Measurements from ENCODE around the gene HOXA5.

The HOXA5 gene

DNA sequence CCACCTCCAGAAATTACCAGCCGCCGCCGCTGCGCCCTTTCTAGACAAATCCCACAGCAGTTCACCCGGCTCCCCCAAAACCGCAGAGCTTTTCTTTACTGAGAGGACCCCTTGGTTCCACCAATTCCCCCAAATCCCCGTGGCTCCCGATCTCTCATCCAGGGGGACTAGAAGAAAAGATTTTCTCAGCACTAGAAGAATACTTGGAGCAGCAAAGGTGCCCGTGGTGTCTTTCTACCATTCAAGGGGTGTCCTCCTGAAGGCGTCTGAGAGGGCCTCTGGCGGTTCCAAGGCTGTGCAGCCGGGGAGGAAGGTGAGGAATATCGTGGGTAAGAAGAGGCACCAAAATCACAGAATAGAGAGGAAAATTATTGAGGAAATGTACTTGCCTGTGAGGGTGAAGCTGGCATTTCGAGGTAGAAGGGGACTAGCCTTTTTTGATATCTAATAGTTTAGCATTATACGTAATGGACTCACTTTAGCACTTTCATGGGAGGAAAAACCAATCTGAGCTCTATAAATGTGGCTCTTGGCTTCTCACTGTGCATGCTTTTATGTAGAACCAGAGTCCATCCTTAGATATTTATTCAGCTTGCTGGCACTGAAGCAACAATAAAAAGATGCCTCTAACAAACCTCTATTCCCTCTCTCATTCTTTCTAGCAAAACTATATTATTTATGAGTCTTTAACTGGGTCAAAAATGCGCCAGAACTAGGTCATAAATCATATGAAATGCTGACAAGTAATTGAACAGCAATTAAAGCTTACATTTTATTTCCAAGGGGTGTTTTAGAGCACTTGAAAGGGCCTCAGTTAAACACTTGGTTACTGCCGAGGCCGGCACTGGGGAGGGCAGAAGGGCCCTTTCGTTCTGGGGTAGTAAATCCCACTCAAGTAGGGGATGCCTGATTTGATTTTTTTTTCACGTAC lies 27.2 kb downstream of the HOXA5 start:
- TF ChIP-seq GATA3 (IDR thresholded peaks at IDR 0.05; ENCODE audit: low read depth, low read length) = no peak
- no peak for TF ChIP-seq GATA2 (IDR thresholded peaks at IDR 0.05; ENCODE audit: low read depth, low read length)

DNA sequence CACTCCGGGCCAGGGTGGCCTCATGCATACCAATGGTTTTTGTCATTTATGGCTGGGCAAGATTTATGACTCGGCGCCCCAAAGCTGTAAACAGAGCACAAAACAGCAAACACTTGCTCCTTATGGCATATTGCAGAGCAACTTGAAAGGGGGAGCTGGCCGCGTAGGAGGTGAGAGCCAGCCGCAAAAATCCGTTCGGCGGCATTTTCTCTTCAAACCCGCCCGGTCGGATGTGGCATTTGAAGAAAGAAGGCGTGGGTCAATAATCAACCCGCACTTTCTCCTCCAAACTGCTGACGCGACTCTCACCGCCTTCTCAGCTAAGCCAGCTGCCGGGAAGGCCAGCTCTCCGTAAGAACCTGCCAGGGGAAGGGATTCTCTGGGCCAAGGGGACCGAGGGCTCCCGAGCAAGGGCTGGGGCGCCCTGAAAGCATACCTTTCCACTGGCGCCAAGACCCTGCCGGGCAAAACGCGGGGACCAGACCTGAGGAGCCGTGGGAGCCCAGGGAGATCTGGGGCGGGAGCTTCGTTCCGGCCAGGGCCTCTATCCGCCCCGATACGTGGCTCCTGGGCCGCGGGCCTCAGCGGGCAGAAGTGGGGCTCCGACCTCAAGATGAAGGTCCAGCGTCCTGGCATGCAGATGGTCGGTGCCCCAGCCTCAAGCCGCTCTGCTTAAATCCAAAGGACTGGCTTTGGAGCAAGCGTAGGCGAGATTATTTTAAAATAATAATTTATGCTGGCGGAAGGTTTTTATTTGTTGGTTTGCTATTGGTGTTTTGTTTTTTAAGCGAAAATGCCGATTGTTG lies 28.1 kb downstream of the HOXA5 start:
- TF ChIP-seq GATA3 (IDR thresholded peaks at IDR 0.05; ENCODE audit: low read depth, low read length) (no peak), GATA2 (IDR thresholded peaks at IDR 0.05; ENCODE audit: low read depth, low read length) (no peak)

DNA sequence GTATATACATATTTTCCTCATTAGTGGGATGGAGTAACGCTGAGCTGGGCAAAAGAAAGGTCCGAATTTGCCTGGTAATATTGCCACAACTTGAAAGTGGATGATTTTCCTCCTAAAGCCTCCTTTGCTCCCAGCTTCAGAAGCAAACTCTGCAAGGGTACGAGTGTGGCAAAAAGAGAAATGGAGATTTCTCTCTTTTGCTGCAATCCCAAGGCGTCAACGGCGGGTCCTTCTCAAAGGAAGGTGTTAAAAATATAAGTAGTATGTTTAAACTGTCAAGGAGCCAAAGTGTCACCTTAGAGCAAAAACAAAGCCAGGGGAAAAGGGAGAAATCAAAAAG lies 28.6 kb downstream of the HOXA5 start:
- TF ChIP-seq GATA2 (IDR thresholded peaks at IDR 0.05; ENCODE audit: low read depth, low read length) = no peak
- TF ChIP-seq GATA3 (IDR thresholded peaks at IDR 0.05; ENCODE audit: low read depth, low read length) = no peak

DNA sequence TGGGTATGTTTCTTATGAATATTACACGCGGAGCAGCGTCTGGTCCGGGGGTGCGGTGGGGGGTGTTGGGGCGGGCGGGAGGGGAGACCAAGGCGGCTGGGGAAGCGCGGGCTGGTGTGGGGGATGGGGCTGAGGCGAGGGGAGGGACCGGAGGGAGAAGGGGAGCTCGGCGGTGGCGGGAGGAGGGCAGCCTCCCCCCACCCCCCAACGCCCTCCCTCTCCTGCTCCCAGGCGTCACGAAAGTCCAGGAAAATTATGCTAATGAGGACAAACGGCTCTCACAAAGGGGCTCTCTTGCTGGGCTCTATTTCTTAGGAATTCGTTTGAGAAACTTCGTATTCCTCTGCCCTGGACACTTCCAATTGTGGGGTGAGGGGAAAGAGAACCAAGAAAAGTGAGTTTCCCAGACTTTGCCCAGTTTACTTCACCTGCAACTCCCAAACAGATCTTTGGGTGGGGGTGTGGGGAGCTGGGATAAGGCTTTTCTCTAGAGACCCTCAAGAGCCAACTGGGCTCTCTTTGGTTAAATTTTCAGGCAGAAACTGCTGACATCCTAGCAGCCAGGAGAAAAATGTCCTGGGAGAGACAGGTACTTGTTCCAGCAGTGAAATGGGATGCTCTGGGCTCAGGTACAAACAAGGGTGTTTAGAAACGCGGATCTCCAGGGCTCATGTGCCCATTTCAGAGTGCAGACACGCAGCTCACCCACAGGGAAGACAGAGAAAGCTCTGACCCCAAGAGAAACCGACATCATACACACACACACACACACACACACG lies 29.3 kb downstream of the HOXA5 start:
- TF ChIP-seq GATA3 (IDR thresholded peaks at IDR 0.05; ENCODE audit: low read depth, low read length) (no peak), GATA2 (IDR thresholded peaks at IDR 0.05; ENCODE audit: low read depth, low read length) (no peak)

DNA sequence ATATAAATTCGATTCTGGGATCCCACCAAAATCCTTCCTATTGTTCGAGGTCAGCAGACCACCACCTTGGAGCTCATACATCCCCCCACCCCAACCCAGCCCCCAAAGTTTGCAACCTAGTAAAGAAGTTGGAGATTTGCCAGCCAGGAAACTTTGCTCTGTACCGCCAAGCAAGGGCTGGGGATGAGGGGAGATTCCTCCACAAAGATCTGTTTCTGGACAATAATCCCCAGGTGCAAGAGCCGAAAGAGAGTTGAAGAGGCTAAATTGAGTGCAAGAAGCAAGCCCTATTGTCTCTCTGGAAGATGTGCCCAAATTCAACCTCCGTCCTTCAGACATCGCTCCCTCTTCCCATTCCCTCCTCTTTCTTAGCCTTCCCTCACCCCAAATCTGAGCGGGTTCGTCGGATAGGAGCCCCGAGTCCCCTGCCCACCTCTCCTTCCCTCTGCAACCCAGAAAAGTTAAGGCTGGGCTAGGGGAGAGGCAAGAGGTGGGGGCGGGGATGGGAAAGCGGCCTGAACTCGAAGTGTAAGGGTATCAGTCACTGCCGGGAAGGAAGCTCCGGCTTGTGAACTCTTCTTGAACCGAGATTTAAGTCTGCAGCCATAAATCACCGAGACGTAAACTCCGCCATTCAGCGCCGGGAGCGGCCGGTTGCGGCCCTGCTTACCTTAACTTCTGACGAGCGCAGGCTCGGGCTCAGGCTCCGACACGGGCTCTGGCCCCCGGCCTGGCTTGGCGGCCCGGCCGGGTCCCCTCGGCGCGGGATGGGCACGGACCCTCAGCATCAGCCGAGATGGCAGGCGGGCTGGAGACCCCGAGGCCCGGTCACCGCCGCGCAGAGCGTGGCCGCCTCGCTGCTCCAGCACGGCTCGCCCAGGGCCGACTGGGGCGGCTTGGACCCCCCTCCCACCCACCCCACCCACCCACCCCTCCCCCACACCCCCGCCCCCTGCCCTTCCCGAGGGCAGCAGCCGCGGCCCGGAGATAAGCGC lies 30.2 kb downstream of the HOXA5 start:
- TF ChIP-seq GATA2 (IDR thresholded peaks at IDR 0.05; ENCODE audit: low read depth, low read length) (no peak), GATA3 (IDR thresholded peaks at IDR 0.05; ENCODE audit: low read depth, low read length) (no peak)

DNA sequence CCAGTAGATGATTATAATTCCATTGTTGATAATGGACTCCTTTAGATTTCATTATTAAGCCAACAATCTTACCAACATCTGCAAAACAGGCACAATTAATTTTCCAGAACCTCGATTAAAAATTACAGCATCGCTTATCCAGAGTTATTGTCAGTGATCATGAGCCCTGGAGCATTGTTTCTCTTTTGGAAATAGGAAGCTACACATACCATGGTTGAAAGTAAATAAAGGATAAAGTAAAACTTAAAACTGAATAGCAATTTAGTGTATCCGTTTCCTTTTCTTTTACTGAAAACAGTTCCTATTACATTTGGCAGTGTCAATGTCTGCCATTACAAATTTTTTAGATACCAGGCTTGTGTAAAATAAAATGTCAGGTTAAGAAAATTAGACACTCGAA lies 31.1 kb downstream of the HOXA5 start:
- TF ChIP-seq GATA2 (IDR thresholded peaks at IDR 0.05; ENCODE audit: low read depth, low read length) (no peak), GATA3 (IDR thresholded peaks at IDR 0.05; ENCODE audit: low read depth, low read length) (no peak)

DNA sequence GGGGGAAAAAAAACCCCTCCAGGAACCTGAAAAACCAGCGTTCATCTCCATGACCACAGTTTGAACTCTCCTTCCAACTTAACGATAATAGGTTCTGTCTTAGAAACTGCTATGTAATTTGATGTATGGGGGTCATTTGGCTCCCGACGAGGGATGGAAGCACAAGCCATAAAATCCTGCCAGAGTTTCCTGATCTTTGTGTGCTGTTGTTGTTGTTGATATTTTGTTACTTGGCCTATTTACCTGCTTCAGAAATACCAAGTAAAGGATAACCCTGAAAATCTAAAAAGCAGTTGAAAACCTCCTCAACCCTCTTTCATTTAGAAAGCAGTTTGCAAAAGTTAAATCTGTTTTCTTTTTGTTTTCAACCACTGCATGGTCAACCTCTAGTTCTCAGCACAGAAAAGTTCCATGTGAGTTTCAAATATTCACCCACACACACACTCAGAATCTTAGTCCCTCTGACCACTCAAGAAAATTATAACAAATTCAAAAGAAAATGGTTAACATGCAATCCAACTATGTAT lies 31.7 kb downstream of the HOXA5 start:
- TF ChIP-seq GATA3 (IDR thresholded peaks at IDR 0.05; ENCODE audit: low read depth, low read length) (no peak), GATA2 (IDR thresholded peaks at IDR 0.05; ENCODE audit: low read depth, low read length) (no peak)

DNA sequence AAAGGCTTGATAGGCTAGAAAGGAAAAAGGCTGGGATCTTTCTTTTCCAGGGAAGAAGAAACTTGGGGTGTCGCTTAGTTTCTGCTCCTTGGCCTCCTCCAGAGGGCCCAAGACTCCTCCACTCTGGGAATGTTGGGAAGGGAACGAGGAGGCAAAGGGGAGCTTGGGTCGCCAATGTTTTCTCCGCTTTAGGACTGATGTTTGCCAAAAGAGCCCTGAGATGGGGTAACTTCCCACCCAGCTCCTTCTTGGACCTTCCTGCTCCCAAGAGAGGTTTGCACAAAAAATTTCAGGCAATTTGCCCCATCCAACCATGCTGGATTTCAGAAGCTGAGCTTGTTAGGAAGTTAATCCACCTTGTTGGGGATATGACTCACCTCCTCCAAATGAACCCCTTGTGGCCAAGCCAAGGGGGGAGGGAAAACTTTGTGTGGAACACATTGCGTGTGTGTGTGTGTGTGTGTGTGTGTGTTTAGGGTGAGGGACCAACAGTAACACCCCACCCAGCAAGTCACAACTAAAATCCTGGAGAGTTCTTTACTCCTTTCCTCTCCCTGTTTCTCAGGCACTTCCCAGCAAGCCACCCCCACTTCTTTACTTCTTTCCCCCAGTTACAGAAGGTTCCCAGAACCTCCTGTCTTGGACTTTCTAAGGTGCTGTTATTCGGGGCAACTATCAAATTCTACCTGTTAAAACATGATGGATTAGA lies 32.3 kb downstream of the HOXA5 start:
- no peak for TF ChIP-seq GATA3 (IDR thresholded peaks at IDR 0.05; ENCODE audit: low read depth, low read length)
- no peak for TF ChIP-seq GATA2 (IDR thresholded peaks at IDR 0.05; ENCODE audit: low read depth, low read length)

DNA sequence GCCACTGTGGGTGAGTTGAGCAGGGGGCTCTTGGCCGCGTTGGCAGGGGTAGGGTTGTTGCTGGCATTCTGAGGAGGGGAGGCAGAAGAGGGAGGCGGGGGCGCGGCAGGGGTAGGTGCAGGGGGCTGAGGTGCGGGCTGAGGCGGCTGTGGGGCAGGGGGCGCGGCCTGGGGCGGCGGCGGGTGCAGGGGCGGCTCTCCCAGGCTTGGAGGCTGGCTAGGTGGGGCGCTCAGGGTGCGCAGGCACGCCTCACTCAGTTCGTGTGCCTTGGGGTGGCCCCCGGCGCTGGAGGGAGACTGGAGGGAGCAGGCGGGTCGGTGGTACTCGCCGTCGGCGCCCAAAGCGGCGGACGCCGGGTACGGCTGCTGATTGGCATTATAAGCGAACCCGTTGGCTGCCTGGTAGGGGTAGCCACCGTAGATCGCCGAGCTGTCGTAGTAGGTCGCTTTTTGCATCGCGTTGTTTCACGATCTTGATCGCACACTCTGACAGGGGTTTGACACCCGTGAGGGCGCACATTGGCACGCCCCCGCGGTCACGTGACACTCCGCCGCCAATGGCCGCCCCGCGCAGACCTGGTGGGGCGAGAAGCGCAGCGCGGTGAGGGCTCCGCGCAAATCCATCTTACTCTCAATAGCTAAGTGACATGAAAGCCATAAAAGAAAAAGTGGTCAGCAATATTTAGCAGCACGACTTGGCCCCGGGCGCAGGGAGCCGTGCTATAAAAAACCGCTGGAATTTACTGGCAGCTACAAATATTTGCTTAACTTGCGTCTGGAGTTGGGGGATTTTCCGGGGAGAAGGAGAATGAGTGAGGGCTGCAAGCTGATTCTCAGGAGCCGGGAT lies 33.1 kb downstream of the HOXA5 start:
- no peak for TF ChIP-seq GATA3 (IDR thresholded peaks at IDR 0.05; ENCODE audit: low read depth, low read length)
- no peak for TF ChIP-seq GATA2 (IDR thresholded peaks at IDR 0.05; ENCODE audit: low read depth, low read length)

DNA sequence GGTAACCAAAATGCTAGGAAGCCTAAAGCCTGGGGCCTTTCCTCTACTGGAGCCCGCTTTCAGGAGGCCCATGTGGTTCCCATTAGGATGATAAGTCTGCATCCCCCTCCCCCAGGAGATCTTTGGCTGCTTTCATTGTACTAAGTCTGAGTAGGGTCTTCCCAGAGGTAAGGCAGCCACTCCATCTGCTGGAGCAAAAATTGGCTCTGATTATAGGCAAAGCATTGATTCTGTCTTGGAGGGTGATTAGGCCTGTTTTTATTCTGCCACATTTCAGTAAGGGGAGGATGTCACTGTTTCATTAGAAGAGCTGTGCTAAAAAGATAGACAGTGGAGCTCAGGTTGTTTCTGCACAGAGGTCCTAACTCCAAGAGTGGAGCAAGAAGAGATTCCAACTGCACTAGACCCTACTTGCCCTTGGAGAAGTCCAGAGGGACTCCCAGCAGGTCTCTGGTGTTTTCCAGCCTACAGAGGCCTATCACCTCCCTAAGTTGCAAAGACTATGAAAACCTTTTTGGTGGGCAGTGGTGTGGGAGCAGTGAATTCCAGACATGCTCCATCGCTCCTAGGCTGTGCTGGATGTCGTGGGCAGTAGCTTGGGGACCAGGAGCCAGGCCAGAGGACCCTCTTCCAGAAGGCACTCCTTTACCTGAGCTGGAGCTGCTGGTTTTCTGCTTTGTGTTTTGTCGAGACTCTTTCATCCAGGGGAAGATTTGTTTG lies 33.9 kb downstream of the HOXA5 start:
- TF ChIP-seq GATA3 (IDR thresholded peaks at IDR 0.05; ENCODE audit: low read depth, low read length) (no peak), GATA2 (IDR thresholded peaks at IDR 0.05; ENCODE audit: low read depth, low read length) (no peak)

Data from SH-SY5Y (cell line).